Endothelial cell of umbilical vein (primary cell): ENCODE measurements around the gene ORC1. TPM values are rescaled to one million over a fixed set of nuclear protein-coding genes. Genes with fewer than 3 reads are reported as not detected.

Source experiments
- BruUV-seq: library from RNA; stranded (reverse); fragments of 400-500 nt; replicated peaks from 2 replicates; lab custom pipeline; 2021; lab: Mats Ljungman, UMichigan
- CTCF ChIA-PET: fragments of 300-600, 350-600 bp; sonication (Branson Sonifier 250); formaldehyde crosslinking; loops from one replicate; lab custom pipeline; 2021; ENCODE audit warnings: antibody characterized with exemption, inconsistent platforms; lab: Charles Lee
- POLR2A ChIA-PET: fragments of 300-600, 350-600 bp; sonication (Branson Sonifier 250); formaldehyde crosslinking; loops from one replicate; lab custom pipeline; 2021; ENCODE audit warnings: antibody characterized with exemption, inconsistent platforms; lab: Charles Lee
- DNase-seq: peaks from one replicate; pipeline ENCODE4 v3.0.0-alpha.2; 2011; ENCODE audit warnings: low read depth, low spot score
- FAIRE-seq: peaks from 2 replicates; lab custom pipeline; 2011; peaks lifted over from hg19 to GRCh38; lab: Jason Lieb, UNC
- H2AFZ ChIP-seq: 2 replicates; pipeline ENCODE4 v1.6.0; 2012; ENCODE audit warnings: low read depth, low read length, control low read depth, inconsistent platforms
- H3K27ac ChIP-seq: 2 replicates; pipeline ENCODE4 v1.5.1; 2011; ENCODE audit warnings: low read depth, mild to moderate bottlenecking, control low read depth, low read length, moderate library complexity; ENCODE audit not compliant: insufficient read depth
- H3K27me3 ChIP-seq, 2 experiments: 2 replicates each; pipeline versions ENCODE4 v1.6.0 to v1.6.1; 2011; ENCODE audit warnings: low read length in 2 of 2, mixed read lengths in 1 of 2; ENCODE audit not compliant: control insufficient read depth in 2 of 2, insufficient read depth in 2 of 2
- H3K36me3 ChIP-seq, 2 experiments: 2 replicates in 1 of 2; 3 replicates in 1 of 2; pipeline ENCODE4 v1.5.1; 2011; ENCODE audit warnings: low read length in 2 of 2, mild to moderate bottlenecking in 1 of 2, moderate library complexity in 1 of 2; ENCODE audit not compliant: control insufficient read depth in 2 of 2, insufficient read depth in 2 of 2; ENCODE audit errors: extremely low read depth in 1 of 2
- H3K4me1 ChIP-seq: 3 replicates; pipeline ENCODE4 v1.5.1; 2011; ENCODE audit warnings: mild to moderate bottlenecking, low read length; ENCODE audit not compliant: control insufficient read depth, insufficient read depth; ENCODE audit errors: extremely low read depth
- H3K4me2 ChIP-seq: 2 replicates; pipeline ENCODE4 v1.6.1; 2011; ENCODE audit warnings: low read length, control low read depth, mixed read lengths; ENCODE audit not compliant: insufficient read depth
- H3K4me3 ChIP-seq, 3 experiments: fragments of 200-600 bp in 1 of 3; sonication (generic), shearing (Covaris generic) in 1 of 3; replicated peaks in 1 of 3; 2 replicates each; pipeline ENCODE4 v1.5.1; 2011 to 2016; ENCODE audit warnings: control low read depth in 3 of 3, low read length in 3 of 3, mild to moderate bottlenecking in 2 of 3, inconsistent platforms in 1 of 3, low read depth in 1 of 3, moderate library complexity in 1 of 3; ENCODE audit not compliant: insufficient read depth in 1 of 3
- H3K79me2 ChIP-seq: 2 replicates; pipeline ENCODE4 v1.6.0; 2012; ENCODE audit warnings: low read length, inconsistent platforms; ENCODE audit not compliant: control insufficient read depth, insufficient read depth
- H3K9ac ChIP-seq: replicated peaks from 2 replicates; pipeline ENCODE3; 2011; ENCODE audit warnings: low read length, control low read depth; ENCODE audit not compliant: insufficient read depth; ENCODE audit errors: extremely low read depth
- H3K9me1 ChIP-seq: replicated peaks from 3 replicates; pipeline ENCODE4 v1.6.0; 2011; ENCODE audit warnings: mild to moderate bottlenecking, low read length; ENCODE audit not compliant: control insufficient read depth, insufficient read depth; ENCODE audit errors: extremely low read depth
- H3K9me3 ChIP-seq: replicated peaks from 2 replicates; pipeline ENCODE4 v1.5.1; 2012; ENCODE audit warnings: low read length, inconsistent platforms; ENCODE audit not compliant: control insufficient read depth, insufficient read depth
- H4K20me1 ChIP-seq: replicated peaks from 2 replicates; pipeline ENCODE3; 2011; ENCODE audit warnings: mild to moderate bottlenecking, low read length; ENCODE audit not compliant: control insufficient read depth, insufficient read depth; ENCODE audit errors: extremely low read depth
- CTCF ChIP-seq, 2 donors: IDR thresholded peaks; 1 replicate in 1 of 2; 2 replicates in 1 of 2; pipeline ENCODE4 v1.5.1; 2011; ENCODE audit warnings: low read length in 2 of 2, mild to moderate bottlenecking in 2 of 2, moderate library complexity in 2 of 2, control low read depth in 1 of 2, inconsistent platforms in 1 of 2, low read depth in 1 of 2; ENCODE audit not compliant: insufficient read depth in 1 of 2; ENCODE audit errors: extremely low read depth in 1 of 2
- EZH2 ChIP-seq: IDR thresholded peaks from 2 replicates; pipeline ENCODE4 v1.6.1; 2012; ENCODE audit warnings: borderline replicate concordance, low read depth, mild to moderate bottlenecking, moderate library complexity, low read length, inconsistent platforms; ENCODE audit not compliant: severe bottlenecking
- FOS ChIP-seq: IDR thresholded peaks from 2 replicates; pipeline ENCODE4 v1.6.1; 2011; ENCODE audit warnings: mild to moderate bottlenecking, low read length, moderate library complexity, borderline replicate concordance; ENCODE audit not compliant: insufficient read depth
- GATA2 ChIP-seq: IDR thresholded peaks from 2 replicates; pipeline ENCODE4 v1.7.0; 2011; ENCODE audit warnings: low read depth, mild to moderate bottlenecking, moderate library complexity, mixed read lengths, low read length; ENCODE audit not compliant: insufficient read length, insufficient read depth
- JUN ChIP-seq: IDR thresholded peaks from 2 replicates; pipeline ENCODE4 v1.6.1; 2011; ENCODE audit warnings: borderline replicate concordance, low read depth; ENCODE audit not compliant: insufficient read length, insufficient read depth
- MAX ChIP-seq: IDR thresholded peaks from 2 replicates; pipeline ENCODE4 v1.6.1; 2011; ENCODE audit not compliant: insufficient read depth, insufficient read length
- MYC ChIP-seq: IDR thresholded peaks from one replicate; pipeline ENCODE4 v1.6.1; 2011; ENCODE audit warnings: mild to moderate bottlenecking, low read depth, low read length
- POLR2A ChIP-seq: IDR thresholded peaks from 2 replicates; pipeline ENCODE4 v1.6.1; 2012; ENCODE audit warnings: low read depth, mild to moderate bottlenecking, control low read depth, low read length
- POLR2AphosphoS5 ChIP-seq: IDR thresholded peaks from 2 replicates; pipeline ENCODE4 v1.6.1; 2012; ENCODE audit warnings: low read depth, mild to moderate bottlenecking, control low read depth, low read length, moderate library complexity; ENCODE audit not compliant: insufficient read depth
- dilution Hi-C: fragments of 300-500 bp; cut with MboI; formaldehyde crosslinking; loops from one replicate; pipeline ENCODE4 v1.15.0; 2019; ENCODE audit warnings: low sequenced_read_pairs; ENCODE audit not compliant: extremely low pct_ligation_motif_present
- intact Hi-C: fragments of 100-400 bp; cut with micrococcal nuclease; formaldehyde crosslinking; loops from one replicate; pipeline ENCODE4 v1.10.0; 2022
- polyA plus RNA-seq, 4 experiments: library from polyadenylated mRNA; depleted of rRNA in 3 of 4; stranded (reverse) in 3 of 4; unstranded in 1 of 4; fragments of >200 nt; gene quantifications; 2 replicates each; pipeline versions ENCODE4 v1.2.1 to v1.2.3, GENCODE V29; 2011 to 2012; ENCODE audit warnings: missing spikeins in 1 of 4
- total RNA-seq: library from RNA; stranded (reverse); gene quantifications from 2 replicates; pipeline ENCODE4 v1.2.3, GENCODE V29; 2021

The ORC1 gene
- total and polyA plus RNA-seq, 2 donors (not counting 3 experiments of a cell fraction or from before 2014, with no cell fraction given): 6.5 to 12.0 TPM

- ChIA-PET POLR2A (no interaction called here), CTCF (interaction anchor here (1.0 kb wide), 1 partner anchor 265 kb away, joined by 3 read pairs; no protein-coding TSS in a partner anchor)
- no peak for FAIRE-seq
- Histone ChIP-seq H3K27ac (no peak overlapping the region), H3K4me3 (no peak overlapping the region), H3K27me3 (no peaks in the 10 kb centered on the region), H3K9ac (no peak overlapping the region), H2AFZ (no peak overlapping the region), H3K9me1 (no peaks in the 10 kb centered on the region), H3K79me2 (no peaks in the 10 kb centered on the region), H3K4me2 (no peak overlapping the region), H3K36me3 (no peaks in the 10 kb centered on the region), H3K9me3 (no peaks in the 10 kb centered on the region), H4K20me1 (no peaks in the 10 kb centered on the region), H3K4me1 (peaks cover 9% of the 10 kb centered on the region)
- no peak for DNase-seq
- intact Hi-C loops (no loop called here), dilution Hi-C loops (no loop called here)
- no TSS peak for BruUV-seq
- TF ChIP-seq CTCF (IDR thresholded peaks at IDR 0.05; ENCODE audit: extremely low read depth in 1 of 2, insufficient read depth in 1 of 2, low read depth in 1 of 2, low read length in 2 of 2) (no peak), EZH2 (no peak), MAX (no peak), MYC (no peak), JUN (no peak), POLR2A (no peak), GATA2 (no peak), FOS (no peak), POLR2AphosphoS5 (no peak)
Measured at GRCh38 chr1:52420713-52421112, 16.5 kb upstream of the ORC1 start.
